Neural progenitor cell (in vitro differentiated cells): Measurements from ENCODE around the gene XRN1. TPM values are rescaled to one million over a fixed set of nuclear protein-coding genes. Genes with fewer than 3 reads are reported as not detected.

Experiments used
- DNase-seq: peaks from one replicate; pipeline ENCODE4 v3.0.0-alpha.2; 2016; ENCODE audit warnings: low spot score
- H2AFZ ChIP-seq: fragments of 200-600 bp; sonication (generic); replicated peaks from 2 replicates; pipeline ENCODE4 v1.6.1; 2016; ENCODE audit warnings: antibody characterized with exemption
- H3F3A ChIP-seq: fragments of 200-600 bp; sonication (generic); 2 replicates; pipeline ENCODE4 v1.6.1; 2016; ENCODE audit warnings: antibody characterized with exemption, low read depth
- H3K27ac ChIP-seq: fragments of 200-600 bp; sonication (generic); 2 replicates; pipeline ENCODE4 v1.5.1; 2016; ENCODE audit warnings: mild to moderate bottlenecking
- H3K27me3 ChIP-seq: fragments of 200-600 bp; sonication (generic); 2 replicates; pipeline ENCODE4 v1.6.1; 2016; ENCODE audit warnings: mild to moderate bottlenecking, moderate library complexity
- H3K36me3 ChIP-seq: fragments of 200-600 bp; sonication (generic); 2 replicates; pipeline ENCODE4 v1.5.1; 2016
- H3K4me1 ChIP-seq: fragments of 200-600 bp; sonication (generic); 2 replicates; pipeline ENCODE4 v1.6.1; 2016; ENCODE audit warnings: mixed run types
- H3K4me2 ChIP-seq: fragments of 200-600 bp; sonication (generic); 2 replicates; pipeline ENCODE4 v1.6.1; 2016
- H3K4me3 ChIP-seq: fragments of 200-600 bp; sonication (generic); 2 replicates; pipeline ENCODE4 v1.5.1; 2016
- H3K79me2 ChIP-seq: fragments of 200-600 bp; sonication (generic); 2 replicates; pipeline ENCODE4 v1.6.1; 2016; ENCODE audit warnings: low read depth
- H3K9ac ChIP-seq: fragments of 200-600 bp; sonication (generic); 2 replicates; pipeline ENCODE4 v1.6.1; 2016
- H3K9me3 ChIP-seq: fragments of 200-600 bp; sonication (generic); 2 replicates; pipeline ENCODE4 v1.5.1; 2016; ENCODE audit warnings: low read depth
- H4K20me1 ChIP-seq: fragments of 200-600 bp; sonication (generic); 2 replicates; pipeline ENCODE4 v1.6.1; 2016; ENCODE audit warnings: low read depth
- H3K27ac Mint-ChIP-seq: 3 replicates; pipeline ENCODE4 v1.8.0; 2021; ENCODE audit warnings: mixed read lengths
- H3K27me3 Mint-ChIP-seq: 2 replicates; pipeline ENCODE4 v1.8.0; 2022; ENCODE audit warnings: low read depth, mild to moderate bottlenecking, inconsistent platforms, moderate library complexity, mixed read lengths; ENCODE audit not compliant: insufficient read depth
- H3K36me3 Mint-ChIP-seq: 3 replicates; pipeline ENCODE4 v1.8.0; 2021; ENCODE audit warnings: mixed read lengths
- H3K4me1 Mint-ChIP-seq: 3 replicates; pipeline ENCODE4 v1.8.0; 2021; ENCODE audit warnings: mixed read lengths
- H3K4me3 Mint-ChIP-seq: 3 replicates; pipeline ENCODE4 v1.8.0; 2021; ENCODE audit warnings: mild to moderate bottlenecking, moderate library complexity, mixed read lengths
- H3K9me3 Mint-ChIP-seq: 3 replicates; pipeline ENCODE4 v1.8.0; 2020; ENCODE audit warnings: mixed read lengths
- CTCF ChIP-seq: fragments of 200-600 bp; sonication (generic); IDR thresholded peaks from 2 replicates; pipeline ENCODE4 v1.5.1; 2017; ENCODE audit warnings: antibody characterized with exemption, mild to moderate bottlenecking
- EZH2 ChIP-seq: fragments of 200-600 bp; sonication (generic); IDR thresholded peaks from 2 replicates; pipeline ENCODE4 v1.6.1; 2017; ENCODE audit warnings: antibody characterized with exemption, mild to moderate bottlenecking, moderate library complexity
- EZH2phosphoT487 ChIP-seq: fragments of 200-600 bp; sonication (generic); IDR thresholded peaks from 2 replicates; pipeline ENCODE4 v1.6.1; 2017; ENCODE audit warnings: antibody characterized with exemption
- total RNA-seq: library from RNA; depleted of rRNA; stranded (reverse); fragments of >200 nt; gene quantifications from 2 replicates; pipeline ENCODE4 v1.2.3, GENCODE V29; 2015; ENCODE audit warnings: low replicate concordance

The XRN1 gene
- total RNA-seq, 1 donor from 2014 or later: 40.1 TPM

DNA sequence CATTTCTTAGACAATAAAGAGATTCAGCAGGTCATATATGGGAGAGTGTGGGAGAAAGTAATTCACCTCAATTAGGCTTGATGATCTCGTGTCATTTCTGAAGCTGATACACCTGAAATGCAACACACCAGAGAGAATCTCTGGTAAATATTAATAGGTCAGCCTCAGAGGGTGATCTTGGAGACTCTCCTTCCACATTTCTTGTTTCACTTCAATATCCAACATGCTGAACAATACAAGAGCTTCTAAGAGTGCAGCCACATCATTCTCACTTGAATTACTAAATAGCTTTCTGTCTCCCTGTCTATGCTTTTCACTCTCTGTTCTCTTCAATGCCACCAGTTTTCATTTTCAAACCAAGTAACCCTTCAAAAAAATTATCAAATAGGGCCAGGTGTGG, 151.3 kb downstream of the XRN1 start:
- no peaks in the 10 kb centered on the region for H3K4me1 ChIP-seq
- H3K4me3 ChIP-seq: no peak overlapping the region
- no peaks in the 10 kb centered on the region for H3K27me3 ChIP-seq
- no peak overlapping the region for H3K9ac ChIP-seq
- H3K79me2 ChIP-seq: no peaks in the 10 kb centered on the region
- Mint-ChIP-seq H3K36me3 (no peaks in the 10 kb centered on the region), H3K4me3 (no peak overlapping the region), H3K9me3 (no peaks in the 10 kb centered on the region), H3K27me3 (no peaks in the 10 kb centered on the region), H3K4me1 (no peaks in the 10 kb centered on the region), H3K27ac (no peak overlapping the region)
- H3K36me3 ChIP-seq: no peaks in the 10 kb centered on the region
- no peaks in the 10 kb centered on the region for H3F3A ChIP-seq
- TF ChIP-seq EZH2phosphoT487: no peak
- TF ChIP-seq EZH2: no peak
- TF ChIP-seq CTCF: no peak
- H4K20me1 ChIP-seq: no peaks in the 10 kb centered on the region
- no peak overlapping the region for H3K4me2 ChIP-seq
- H2AFZ ChIP-seq: no peak overlapping the region
- no peak overlapping the region for H3K27ac ChIP-seq
- H3K9me3 ChIP-seq: no peaks in the 10 kb centered on the region
- DNase-seq: no peak

DNA sequence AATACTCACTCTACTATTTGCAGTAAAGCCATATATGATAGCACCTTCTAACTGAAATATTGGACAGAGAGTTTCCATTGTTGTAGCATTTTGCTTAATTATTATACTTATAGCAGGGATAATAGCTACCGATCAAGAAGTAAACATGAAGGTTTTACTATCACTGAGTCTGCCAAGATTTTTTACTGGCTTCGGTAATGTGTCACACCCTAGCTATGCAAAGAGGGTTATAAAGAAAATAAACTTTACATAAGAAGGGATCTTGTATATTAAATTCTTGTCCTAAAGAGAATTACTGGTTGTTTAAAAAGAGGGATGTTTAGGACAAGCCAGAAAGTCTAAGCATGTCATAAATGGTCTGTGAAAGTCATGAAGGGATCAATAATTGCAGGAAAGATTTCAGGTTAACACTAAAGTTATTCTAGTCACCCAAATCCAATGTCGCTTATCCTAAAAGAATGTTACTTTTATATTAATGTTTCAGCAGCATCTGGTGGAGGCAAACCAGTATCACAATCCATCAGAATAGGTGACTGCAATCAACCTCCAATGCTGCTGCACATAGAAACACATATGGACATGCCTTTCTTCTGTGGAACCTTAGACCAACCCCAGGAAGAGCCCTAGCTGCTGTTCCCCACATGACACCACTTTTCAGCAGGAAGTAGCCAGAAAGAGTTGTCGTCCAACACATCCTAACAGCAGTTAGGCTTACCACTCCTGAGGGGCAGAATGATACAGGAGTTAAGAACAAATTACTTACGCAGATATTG, 159.8 kb downstream of the XRN1 start:
- Histone ChIP-seq H3K4me3 (no peak overlapping the region), H2AFZ (no peak overlapping the region), H3K9ac (no peak overlapping the region), H3F3A (no peaks in the 10 kb centered on the region), H3K27me3 (no peaks in the 10 kb centered on the region), H4K20me1 (no peaks in the 10 kb centered on the region), H3K27ac (no peak overlapping the region), H3K4me1 (no peaks in the 10 kb centered on the region), H3K4me2 (no peak overlapping the region), H3K36me3 (no peaks in the 10 kb centered on the region), H3K9me3 (peaks cover 36% of the 10 kb centered on the region), H3K79me2 (no peaks in the 10 kb centered on the region)
- peak; percentile 17 for DNase-seq
- no peaks in the 10 kb centered on the region for H3K4me1 Mint-ChIP-seq
- H3K27me3 Mint-ChIP-seq: peaks cover 3% of the 10 kb centered on the region
- H3K27ac Mint-ChIP-seq: no peak overlapping the region
- H3K9me3 Mint-ChIP-seq: peaks cover 21% of the 10 kb centered on the region
- no peak overlapping the region for H3K4me3 Mint-ChIP-seq
- TF ChIP-seq EZH2: no peak
- TF ChIP-seq EZH2phosphoT487: no peak
- no peak for TF ChIP-seq CTCF
- H3K36me3 Mint-ChIP-seq: peaks cover 4% of the 10 kb centered on the region

DNA sequence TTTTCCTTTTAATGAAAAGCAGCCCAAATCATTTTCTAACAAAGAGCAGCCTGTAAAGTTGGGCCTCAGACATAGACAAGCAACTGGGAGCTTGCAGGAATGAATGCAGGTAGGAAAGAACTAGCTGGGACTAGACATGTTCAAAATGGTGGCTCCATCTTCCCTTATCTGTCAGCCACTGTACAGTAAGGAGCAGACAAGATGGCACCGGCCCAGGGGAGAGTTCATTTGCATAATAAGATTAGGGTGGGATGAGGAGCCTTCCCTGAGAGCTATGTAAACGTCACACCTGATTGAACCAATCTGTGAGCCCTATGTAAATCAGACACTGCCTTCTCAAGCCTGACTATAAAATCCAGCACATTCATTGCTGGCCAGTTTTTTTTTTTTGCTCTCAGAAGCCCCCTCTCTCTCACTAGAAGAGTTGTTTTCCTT, 162.7 kb downstream of the XRN1 start:
- no peak for DNase-seq
- no peak overlapping the region for H3K27ac Mint-ChIP-seq
- no peaks in the 10 kb centered on the region for H3K36me3 ChIP-seq

More for the DNA sequence above, 162.7 kb downstream of the XRN1 start:
- Histone ChIP-seq H3K4me3 (no peak overlapping the region), H2AFZ (peak overlapping the region; percentile 50), H3K9ac (no peak overlapping the region), H3K79me2 (no peaks in the 10 kb centered on the region), H3K4me2 (no peak overlapping the region), H3K4me1 (no peaks in the 10 kb centered on the region), H3K9me3 (peaks cover 36% of the 10 kb centered on the region), H3K27ac (no peak overlapping the region), H3F3A (no peaks in the 10 kb centered on the region), H3K27me3 (no peaks in the 10 kb centered on the region), H4K20me1 (no peaks in the 10 kb centered on the region)
- Mint-ChIP-seq H3K36me3 (peaks cover 4% of the 10 kb centered on the region), H3K4me1 (no peaks in the 10 kb centered on the region), H3K27me3 (peaks cover 2% of the 10 kb centered on the region), H3K9me3 (peaks cover 20% of the 10 kb centered on the region), H3K4me3 (no peak overlapping the region)
- no peak for TF ChIP-seq EZH2
- no peak for TF ChIP-seq CTCF
- TF ChIP-seq EZH2phosphoT487: no peak
